Measurements from ENCODE around the gene CHID1. TPM values are rescaled to one million over a fixed set of nuclear protein-coding genes. Genes with fewer than 3 reads are reported as not detected.

CHID1 gene
- total RNA-seq, 3 donors from 2014 or later = 102 to 115 (median 104) TPM

DNA sequence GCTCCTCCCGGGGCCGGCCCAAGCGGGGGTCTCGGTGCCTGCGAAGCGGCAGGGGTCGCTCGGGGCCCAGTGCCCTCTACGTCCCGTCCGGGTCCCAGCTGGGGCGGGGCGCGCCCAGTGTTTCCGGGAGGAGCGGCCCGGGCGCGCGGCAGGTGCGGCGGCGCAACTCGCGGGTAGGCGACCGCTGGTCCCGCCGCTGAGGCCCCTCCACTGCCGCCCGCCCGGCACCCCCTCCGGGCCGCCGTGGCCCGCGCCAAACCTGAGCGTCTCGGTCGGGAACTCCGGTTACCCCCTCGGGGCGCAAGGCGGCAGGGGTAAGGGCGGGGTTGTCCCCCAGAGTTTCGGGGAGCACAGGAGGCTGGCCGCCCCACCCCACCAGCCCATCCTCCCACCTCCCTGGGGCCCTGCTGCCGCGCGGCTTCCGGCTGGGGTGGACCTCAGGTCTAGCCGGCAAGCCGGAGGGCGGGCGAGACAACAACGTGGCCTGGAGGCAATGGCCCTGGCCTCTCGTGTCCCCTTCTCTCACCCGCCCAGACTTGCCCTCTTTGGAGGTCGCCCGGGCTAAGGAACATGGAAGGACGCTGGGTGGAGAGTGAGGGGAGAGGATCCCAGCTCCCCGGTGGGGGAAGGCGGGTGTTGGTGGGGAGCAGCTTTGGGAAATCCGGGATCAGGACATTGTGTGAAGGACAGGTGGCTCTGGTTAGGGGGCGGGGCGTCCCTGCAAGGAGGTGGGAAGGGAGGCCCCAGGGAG is 83.3 kb downstream of the CHID1 start:
- H3K4me1 Mint-ChIP-seq (ENCODE audit: low read depth) = peaks cover 27% of the 10 kb centered on the region
- no peaks in the 10 kb centered on the region for H3K9me3 Mint-ChIP-seq
- peaks cover 9% of the 10 kb centered on the region for H3K36me3 Mint-ChIP-seq (ENCODE audit: insufficient read depth)
- H3K27me3 Mint-ChIP-seq (ENCODE audit: low read depth) = peaks cover 48% of the 10 kb centered on the region
- ATAC-seq = peak in 1 of 2 donors; percentile 10
- H3K4me3 Mint-ChIP-seq = peak overlapping the region; percentile 51
- DNase-seq = no peak

DNA sequence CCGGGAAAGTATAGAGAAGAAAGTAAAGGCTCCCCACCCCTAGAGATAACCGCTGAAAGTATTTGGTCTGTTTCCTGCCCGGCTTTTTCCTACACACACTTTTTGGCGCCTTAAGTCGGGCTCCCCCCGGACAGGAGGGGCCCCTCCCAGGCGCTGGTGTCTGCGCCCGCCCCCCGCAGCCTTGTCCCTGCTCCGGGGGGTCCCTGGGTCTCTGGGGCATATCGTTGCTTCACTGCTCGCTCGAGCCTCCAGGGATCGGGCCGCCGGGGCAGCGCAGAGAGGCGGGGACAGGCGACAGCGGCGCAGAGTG is 83.8 kb downstream of the CHID1 start:
- DNase-seq = no peak
- H3K27me3 Mint-ChIP-seq (ENCODE audit: low read depth) = peaks cover 44% of the 10 kb centered on the region
- H3K9me3 Mint-ChIP-seq = no peaks in the 10 kb centered on the region
- ATAC-seq = peak in 1 of 2 donors; percentile 1
- H3K4me3 Mint-ChIP-seq = peak overlapping the region; percentile 74
- peaks cover 9% of the 10 kb centered on the region for H3K36me3 Mint-ChIP-seq (ENCODE audit: insufficient read depth)
- peaks cover 27% of the 10 kb centered on the region for H3K4me1 Mint-ChIP-seq (ENCODE audit: low read depth)

DNA sequence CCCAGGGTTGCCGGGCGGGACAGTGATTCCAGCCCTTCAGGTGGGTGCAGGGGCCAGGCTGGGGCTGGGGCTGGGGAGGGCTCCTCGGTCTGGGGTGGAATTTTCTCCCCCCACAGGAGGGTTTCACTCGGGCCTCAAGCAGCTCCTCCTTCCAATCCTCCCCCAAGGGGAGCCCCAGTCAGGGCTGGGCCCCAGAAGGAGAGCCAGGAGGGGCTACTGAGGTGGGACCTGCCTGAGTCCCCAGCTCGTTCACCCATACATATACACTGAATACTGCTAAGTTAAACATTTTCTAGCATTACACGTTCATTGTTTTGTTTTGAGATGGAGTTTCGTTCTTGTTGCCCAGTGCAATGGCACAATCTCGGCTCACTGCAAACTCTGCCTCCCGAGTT is 84.4 kb downstream of the CHID1 start:
- Mint-ChIP-seq H3K4me1 (ENCODE audit: low read depth) (peaks cover 24% of the 10 kb centered on the region), H3K36me3 (ENCODE audit: insufficient read depth) (peaks cover 9% of the 10 kb centered on the region), H3K27me3 (ENCODE audit: low read depth) (peaks cover 38% of the 10 kb centered on the region), H3K9me3 (no peaks in the 10 kb centered on the region), H3K4me3 (peak overlapping the region; percentile 74)
- no peak for DNase-seq
- ATAC-seq = no peak

GRCh38 chr11:825366-826226 is 85.0 kb downstream of the CHID1 start:
- Mint-ChIP-seq H3K9me3 (no peaks in the 10 kb centered on the region), H3K4me3 (no peak overlapping the region), H3K27me3 (ENCODE audit: low read depth) (peaks cover 35% of the 10 kb centered on the region), H3K4me1 (ENCODE audit: low read depth) (peaks cover 26% of the 10 kb centered on the region), H3K36me3 (ENCODE audit: insufficient read depth) (peaks cover 9% of the 10 kb centered on the region)
- DNase-seq (no peak), ATAC-seq (no peak)

- H3K27me3 Mint-ChIP-seq (ENCODE audit: low read depth) = peaks cover 31% of the 10 kb centered on the region
- peaks cover 9% of the 10 kb centered on the region for H3K36me3 Mint-ChIP-seq (ENCODE audit: insufficient read depth)
- H3K9me3 Mint-ChIP-seq = no peaks in the 10 kb centered on the region
- no peak for DNase-seq
- no peak overlapping the region for H3K4me3 Mint-ChIP-seq
- no peak for ATAC-seq
- H3K4me1 Mint-ChIP-seq (ENCODE audit: low read depth) = peaks cover 26% of the 10 kb centered on the region
These were observed 85.7 kb downstream of the CHID1 start for GRCh38 chr11:824942-825341.

DNA sequence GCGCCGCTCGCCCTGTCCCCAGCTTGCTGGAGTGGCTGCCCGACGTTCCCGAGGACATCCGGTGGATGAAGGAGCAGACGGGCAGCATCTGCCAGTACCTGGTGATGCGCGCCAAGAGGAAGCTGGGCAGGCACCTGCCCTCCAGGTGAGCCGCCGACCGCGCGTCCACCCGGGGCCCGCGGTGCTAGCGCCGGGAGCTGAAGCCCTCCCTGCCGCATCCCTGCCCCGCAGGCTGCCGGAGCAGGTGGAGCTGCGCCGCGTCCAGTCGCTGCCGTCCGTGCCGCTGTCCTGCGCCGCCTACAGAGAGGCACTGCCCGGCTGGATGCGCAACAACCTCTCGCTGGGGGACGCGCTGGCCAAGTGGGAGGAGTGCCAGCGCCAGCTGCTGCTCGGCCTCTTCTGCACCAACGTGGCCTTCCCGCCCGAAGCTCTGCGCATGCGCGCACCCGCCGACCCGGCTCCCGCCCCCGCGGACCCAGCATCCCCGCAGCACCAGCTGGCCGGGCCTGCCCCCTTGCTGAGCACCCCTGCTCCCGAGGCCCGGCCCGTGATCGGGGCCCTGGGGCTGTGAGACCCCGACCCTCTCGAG is 86.2 kb downstream of the CHID1 start:
- Mint-ChIP-seq H3K27me3 (ENCODE audit: low read depth) (peaks cover 25% of the 10 kb centered on the region), H3K36me3 (ENCODE audit: insufficient read depth) (peaks cover 9% of the 10 kb centered on the region), H3K4me3 (no peak overlapping the region), H3K9me3 (no peaks in the 10 kb centered on the region), H3K4me1 (ENCODE audit: low read depth) (peaks cover 22% of the 10 kb centered on the region)
- ATAC-seq (no peak), DNase-seq (no peak)

DNA sequence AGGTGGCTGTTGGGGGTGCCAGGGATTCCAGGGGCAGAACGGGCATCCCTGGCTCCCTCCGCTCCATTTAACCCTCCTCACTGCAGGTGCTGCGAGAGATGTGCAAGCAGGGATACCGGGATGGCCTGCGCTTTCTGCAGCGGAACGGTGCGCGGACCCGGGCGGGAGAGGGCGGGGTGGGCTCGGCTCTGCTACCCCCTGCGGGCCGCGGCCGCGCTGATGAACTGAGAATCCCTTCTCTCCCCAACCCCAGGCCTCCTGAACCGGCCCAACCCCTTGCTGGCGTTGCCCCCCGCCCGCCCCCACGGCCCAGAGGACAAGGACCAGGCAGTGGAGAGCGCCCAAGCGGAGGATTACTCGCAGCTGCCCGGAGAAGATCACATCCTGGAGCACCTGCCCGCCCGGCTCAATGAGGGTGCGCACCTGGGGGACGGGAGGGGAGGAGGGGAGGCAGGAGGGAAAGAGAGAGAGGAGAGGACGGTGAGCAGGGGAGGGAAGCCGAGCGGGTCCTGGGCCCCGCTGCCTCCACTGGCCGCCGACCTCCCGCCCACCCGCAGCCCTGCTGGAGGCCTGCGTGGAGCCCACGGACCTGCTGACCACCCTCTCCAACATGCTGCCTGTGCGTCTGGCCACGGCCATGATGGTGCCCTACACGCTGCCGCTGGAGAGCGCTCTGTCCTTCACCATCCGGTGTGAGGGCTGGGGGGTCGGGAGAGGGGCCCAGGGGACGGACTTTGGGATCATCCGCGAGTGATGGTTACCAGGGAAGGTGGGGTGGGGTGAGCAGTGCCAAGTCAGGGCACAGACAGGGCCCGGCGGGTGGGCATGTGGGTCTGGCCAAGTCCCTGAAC is 86.9 kb downstream of the CHID1 start:
- Mint-ChIP-seq H3K4me3 (no peak overlapping the region), H3K4me1 (ENCODE audit: low read depth) (peaks cover 15% of the 10 kb centered on the region), H3K27me3 (ENCODE audit: low read depth) (peaks cover 18% of the 10 kb centered on the region), H3K36me3 (ENCODE audit: insufficient read depth) (peaks cover 9% of the 10 kb centered on the region), H3K9me3 (no peaks in the 10 kb centered on the region)
- ATAC-seq (no peak), DNase-seq (no peak)

DNA sequence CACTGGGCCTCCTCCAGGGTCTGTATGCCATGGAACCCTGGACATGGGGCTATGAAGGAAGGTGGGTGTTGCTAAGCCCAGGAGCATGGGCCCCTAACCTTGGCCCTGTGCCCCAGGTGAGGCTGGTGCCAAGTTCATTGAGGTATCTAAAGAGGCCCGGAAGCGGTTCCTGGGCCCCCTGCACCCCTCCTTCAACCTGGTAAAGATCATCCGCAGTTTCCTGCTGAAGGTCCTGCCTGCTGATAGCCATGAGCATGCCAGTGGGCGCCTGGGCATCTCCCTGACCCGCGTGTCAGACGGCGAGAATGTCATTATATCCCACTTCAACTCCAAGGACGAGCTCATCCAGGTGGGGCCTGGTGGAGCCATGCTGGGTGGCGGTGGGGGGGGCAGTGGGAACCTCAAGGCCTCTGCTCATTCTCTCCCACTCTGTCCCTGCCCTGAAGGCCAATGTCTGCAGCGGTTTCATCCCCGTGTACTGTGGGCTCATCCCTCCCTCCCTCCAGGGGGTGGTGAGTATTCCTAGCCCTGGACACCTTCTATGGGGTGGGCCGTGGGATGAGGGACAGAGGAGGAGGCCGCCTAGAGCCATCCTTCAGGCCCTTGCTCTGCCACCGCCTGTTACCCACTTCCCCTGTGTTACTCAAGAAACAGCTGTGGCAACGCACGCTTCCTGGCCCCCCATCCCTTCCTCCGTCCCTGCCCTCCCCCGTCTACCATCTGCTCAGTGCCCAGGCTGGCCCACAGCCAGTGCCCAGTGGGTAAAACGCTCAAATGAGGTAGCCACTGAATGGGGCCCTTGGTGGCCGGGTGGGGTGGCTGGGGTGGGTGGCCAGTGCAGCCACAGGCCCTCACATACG is 88.9 kb downstream of the CHID1 start:
- peaks cover 9% of the 10 kb centered on the region for H3K36me3 Mint-ChIP-seq (ENCODE audit: insufficient read depth)
- DNase-seq = no peak
- peaks cover 6% of the 10 kb centered on the region for H3K27me3 Mint-ChIP-seq (ENCODE audit: low read depth)
- peak overlapping the region; percentile 84 for H3K4me3 Mint-ChIP-seq
- peaks cover 13% of the 10 kb centered on the region for H3K4me1 Mint-ChIP-seq (ENCODE audit: low read depth)
- no peaks in the 10 kb centered on the region for H3K9me3 Mint-ChIP-seq
- no peak for ATAC-seq

GRCh38 chr11:820655-821511 is 89.7 kb downstream of the CHID1 start:
- no peaks in the 10 kb centered on the region for H3K9me3 Mint-ChIP-seq
- H3K4me3 Mint-ChIP-seq = peak overlapping the region; percentile 84
- DNase-seq = no peak
- H3K27me3 Mint-ChIP-seq (ENCODE audit: low read depth) = peaks cover 4% of the 10 kb centered on the region
- H3K4me1 Mint-ChIP-seq (ENCODE audit: low read depth) = peaks cover 9% of the 10 kb centered on the region
- peaks cover 9% of the 10 kb centered on the region for H3K36me3 Mint-ChIP-seq (ENCODE audit: insufficient read depth)
- no peak for ATAC-seq

DNA sequence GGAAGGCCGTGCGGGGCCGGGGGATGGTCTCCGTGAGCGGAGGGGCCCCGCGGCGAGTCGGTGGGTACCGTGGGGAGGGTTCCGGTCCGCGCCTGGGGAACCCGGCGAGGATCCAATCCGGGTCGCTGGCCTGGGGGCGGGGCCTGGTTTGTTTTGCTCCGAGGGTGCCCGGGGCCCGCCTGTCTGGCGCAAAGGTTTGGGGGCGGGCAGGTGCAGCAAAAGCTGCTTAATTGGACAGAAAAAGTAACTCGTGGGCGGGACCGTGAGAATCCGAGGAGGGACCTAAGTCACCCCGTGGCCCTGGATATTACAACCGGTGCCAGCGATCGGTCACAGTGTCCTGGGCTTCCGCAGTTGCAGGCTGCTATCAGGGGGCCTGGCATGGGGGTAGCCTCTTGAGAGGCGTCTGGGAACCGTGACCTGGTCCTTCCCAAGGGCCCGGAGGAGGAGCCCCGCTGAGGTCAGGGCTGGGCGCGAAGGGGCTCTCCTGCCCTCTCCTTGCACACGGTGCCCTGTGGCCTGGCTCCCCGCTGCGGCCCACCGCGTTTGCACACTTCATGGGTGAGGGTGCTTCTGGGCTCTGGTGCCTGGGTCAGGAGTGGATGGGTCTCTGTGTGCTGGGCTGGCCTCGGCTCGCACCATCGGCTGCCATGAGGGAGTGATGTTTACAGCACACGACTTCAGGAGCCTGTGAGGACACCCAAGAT is 90.5 kb downstream of the CHID1 start:
- peak; percentile 82 to 83 for ATAC-seq
- H3K27me3 Mint-ChIP-seq (ENCODE audit: low read depth) = peaks cover under 1% of the 10 kb centered on the region

DNA sequence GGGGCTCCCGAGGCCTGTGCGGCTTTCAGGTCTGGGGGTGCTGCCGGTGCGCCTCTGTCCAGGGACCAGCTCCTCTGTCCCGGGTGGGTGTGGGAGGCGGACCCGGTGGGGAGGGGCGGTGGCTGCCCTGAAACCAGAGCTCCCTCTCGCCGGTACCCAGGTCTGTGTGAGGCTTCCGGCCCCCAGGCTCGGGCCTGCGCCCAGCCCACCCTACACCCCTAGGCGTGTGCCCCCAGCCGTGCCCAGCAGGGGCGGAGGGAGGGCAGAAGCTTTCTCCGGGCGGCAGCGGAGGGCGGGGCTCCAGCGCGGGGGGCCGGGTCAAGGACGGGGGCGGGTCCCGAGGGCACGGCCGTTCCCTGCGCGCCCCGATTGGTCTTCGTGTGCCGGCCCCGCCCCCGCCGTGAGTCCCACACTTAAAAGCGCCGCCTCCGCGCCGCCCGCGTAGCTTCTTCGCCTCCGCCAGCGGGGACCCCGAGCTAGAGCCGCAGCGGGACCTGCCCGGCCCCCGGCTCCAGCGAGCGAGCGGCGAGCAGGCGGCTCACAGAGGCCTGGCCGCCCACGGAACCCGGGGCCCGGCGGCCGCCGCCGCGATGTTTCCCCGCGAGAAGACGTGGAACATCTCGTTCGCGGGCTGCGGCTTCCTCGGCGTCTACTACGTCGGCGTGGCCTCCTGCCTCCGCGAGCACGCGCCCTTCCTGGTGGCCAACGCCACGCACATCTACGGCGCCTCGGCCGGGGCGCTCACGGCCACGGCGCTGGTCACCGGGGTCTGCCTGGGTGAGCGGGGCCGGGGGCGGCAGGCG is 91.3 kb downstream of the CHID1 start:
- DNase-seq (peak; percentile 92), ATAC-seq (peak; percentile 78 to 81)
- no peaks in the 10 kb centered on the region for H3K27me3 Mint-ChIP-seq (ENCODE audit: low read depth)
- H3K4me1 Mint-ChIP-seq (ENCODE audit: low read depth) = peaks cover 9% of the 10 kb centered on the region
- H3K36me3 Mint-ChIP-seq (ENCODE audit: insufficient read depth) = peaks cover 3% of the 10 kb centered on the region
- no peaks in the 10 kb centered on the region for H3K9me3 Mint-ChIP-seq
- peak overlapping the region; percentile 84 for H3K4me3 Mint-ChIP-seq

More for the DNA sequence above, 90.5 kb downstream of the CHID1 start:
- Mint-ChIP-seq H3K4me3 (peak overlapping the region; percentile 84), H3K36me3 (ENCODE audit: insufficient read depth) (peaks cover 6% of the 10 kb centered on the region), H3K4me1 (ENCODE audit: low read depth) (peaks cover 9% of the 10 kb centered on the region), H3K9me3 (no peaks in the 10 kb centered on the region)
- DNase-seq = peak; percentile 89

All from activated T-cell treated with anti-CD3 and anti-CD28 coated beads, Interleukin-2, amount 50 U/mL, for 4 hours (primary cell).